Mucosa of stomach (tissue), 1 donor: ENCODE results near the gene ZNF560.
"Not testable (repeated sequence)": the region's sequence is repeated elsewhere in the genome, so short reads cannot be mapped to it uniquely, and the experiment has no call there.

ENCODE experiments used
- H3K27me3 ChIP-seq: one replicate; pipeline ENCODE4 v1.7.0; 2013; ENCODE audit warnings: mild to moderate bottlenecking, low read length; ENCODE audit not compliant: control insufficient read depth, insufficient read depth
- H3K36me3 ChIP-seq: one replicate; pipeline ENCODE4 v1.7.0; 2013; ENCODE audit warnings: low read length; ENCODE audit not compliant: control insufficient read depth, insufficient read depth
- H3K4me1 ChIP-seq: one replicate; pipeline ENCODE4 v1.7.0; 2013; ENCODE audit warnings: mild to moderate bottlenecking, low read length; ENCODE audit not compliant: control insufficient read depth, insufficient read depth
- H3K4me3 ChIP-seq: one replicate; pipeline ENCODE4 v1.7.0; 2013; ENCODE audit warnings: low read length
- H3K9ac ChIP-seq: one replicate; pipeline ENCODE4 v1.7.0; 2013; ENCODE audit warnings: mild to moderate bottlenecking, low read length, moderate library complexity
- H3K9me3 ChIP-seq: one replicate; pipeline ENCODE4 v1.7.0; 2013; ENCODE audit warnings: mild to moderate bottlenecking, low read length, moderate library complexity; ENCODE audit not compliant: control insufficient read depth
- donor health status: Pancreatic carcinoma.

The ZNF560 gene

GRCh38 chr19:9498183-9498902 lies at the start of gene ZNF560:
TSS of gene ZNF560 (minus strand) at chr19:9498616. CDS start at chr19:9475313, 23,303 bp downstream.
- Histone ChIP-seq H3K9me3 (no peaks in the 10 kb centered on the region), H3K4me3 (no peak within 1 kb of the TSS), H3K36me3 (no peaks in the 10 kb centered on the region), H3K27me3 (no peaks in the 10 kb centered on the region), H3K9ac (no peak within 1 kb of the TSS), H3K4me1 (no peaks in the 10 kb centered on the region)

DNA sequence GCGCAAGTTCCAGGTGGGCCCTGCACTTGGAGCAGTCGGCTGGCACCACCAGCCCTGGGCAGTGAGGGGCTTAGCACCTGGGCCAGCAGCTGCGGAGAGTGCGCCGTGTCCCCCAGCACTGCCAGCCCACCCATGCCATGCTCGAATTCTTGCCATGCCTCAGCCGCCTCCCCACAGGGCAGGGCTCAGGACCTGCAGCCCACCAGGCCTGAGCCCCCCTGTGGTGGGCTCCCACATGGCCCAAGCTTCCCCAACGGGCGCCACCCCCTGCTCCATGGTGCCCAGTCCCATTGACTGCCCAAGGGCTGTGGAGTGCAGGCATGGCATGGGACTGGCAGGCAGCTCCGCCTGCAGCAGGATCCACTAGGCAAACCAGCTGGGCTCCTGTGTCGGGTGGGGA lies 49.5 kb upstream of the ZNF560 start:
- Histone ChIP-seq H3K36me3 (no peaks in the 10 kb centered on the region), H3K9ac (no peak overlapping the region), H3K9me3 (no peaks in the 10 kb centered on the region), H3K4me1 (no peaks in the 10 kb centered on the region), H3K27me3 (no peaks in the 10 kb centered on the region), H3K4me3 (no peak overlapping the region)

DNA sequence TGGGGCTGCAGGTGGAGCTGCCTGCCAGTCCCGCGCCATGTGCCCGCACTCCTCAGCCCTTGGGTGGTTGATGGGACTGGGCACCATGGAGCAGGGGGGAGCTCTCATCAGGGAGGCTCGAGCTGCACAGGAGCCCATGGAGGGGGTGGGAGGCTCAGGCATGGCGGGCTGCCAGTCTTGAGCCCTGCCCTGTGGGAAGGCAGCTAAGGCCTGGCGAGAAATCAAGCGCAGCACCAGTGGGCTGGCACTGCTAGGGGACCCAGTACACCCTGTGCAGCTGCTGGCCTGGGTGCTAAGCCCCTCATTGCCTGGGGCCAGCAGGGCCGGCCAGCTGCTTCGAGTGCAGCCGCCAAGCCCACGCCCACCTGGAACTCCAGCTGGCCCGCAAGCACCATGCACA lies 42.9 kb upstream of the ZNF560 start:
- H3K4me3 ChIP-seq, H3K9me3 ChIP-seq, H3K4me1 ChIP-seq, H3K36me3 ChIP-seq, H3K27me3 ChIP-seq, H3K9ac ChIP-seq: not testable (repeated sequence)

DNA sequence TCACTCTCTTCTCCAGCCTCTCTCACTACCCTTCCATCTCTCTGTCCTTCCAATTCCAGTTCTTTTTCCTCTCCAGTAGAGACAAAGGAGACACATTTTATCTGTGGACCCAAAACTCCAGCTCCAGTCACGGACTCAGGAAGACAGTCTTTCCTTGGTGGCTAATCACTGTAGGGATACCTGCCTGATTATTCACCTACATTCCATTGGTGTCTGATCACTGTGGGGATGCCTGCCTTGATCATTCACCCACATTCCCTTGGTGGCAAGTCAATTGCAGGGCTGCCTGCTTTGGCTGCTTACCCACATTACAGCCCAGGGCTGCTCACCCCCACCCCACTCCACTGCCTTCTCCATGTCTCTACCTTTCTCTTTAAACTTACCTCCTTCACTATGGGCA lies 41.5 kb upstream of the ZNF560 start:
- not testable (repeated sequence) for H3K27me3 ChIP-seq, H3K36me3 ChIP-seq, H3K4me3 ChIP-seq, H3K4me1 ChIP-seq, H3K9ac ChIP-seq, H3K9me3 ChIP-seq

DNA sequence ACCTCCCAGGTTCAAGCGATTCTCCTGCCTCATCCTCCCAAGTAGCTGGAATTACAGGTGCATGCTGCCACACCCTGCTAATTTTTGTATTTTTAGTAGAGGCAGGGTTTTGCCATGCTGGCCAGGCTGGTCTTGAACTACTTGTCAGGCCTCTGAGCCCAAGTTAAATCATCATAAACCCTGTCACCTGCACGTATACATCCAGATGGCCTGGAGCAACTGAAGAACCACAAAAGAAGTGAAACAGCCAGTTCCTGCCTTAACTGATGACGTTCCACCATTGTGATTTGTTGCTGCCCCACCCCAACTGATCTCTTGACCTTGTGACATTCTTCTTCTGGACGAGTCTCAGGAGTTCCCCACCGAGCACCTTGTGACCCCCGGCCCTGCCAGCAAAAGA lies 40.8 kb upstream of the ZNF560 start:
- H3K9ac ChIP-seq, H3K4me3 ChIP-seq, H3K9me3 ChIP-seq, H3K27me3 ChIP-seq, H3K4me1 ChIP-seq: not testable (repeated sequence)
- H3K36me3 ChIP-seq, result peaks cover 13% of the 10 kb centered on the region

GRCh38 chr19:9538183-9539058 lies 40.0 kb upstream of the ZNF560 start, which contains the start of gene ZNF426:
TSS of gene ZNF426 (minus strand) at chr19:9538645. CDS start at chr19:9536232, 2,413 bp downstream.
- Histone ChIP-seq H3K4me3 (peak within 1 kb of the TSS; percentile 87), H3K4me1 (no peaks in the 10 kb centered on the region), H3K27me3 (no peaks in the 10 kb centered on the region), H3K9ac (peak within 1 kb of the TSS; percentile 88), H3K9me3 (no peaks in the 10 kb centered on the region), H3K36me3 (peaks cover 18% of the 10 kb centered on the region)

DNA sequence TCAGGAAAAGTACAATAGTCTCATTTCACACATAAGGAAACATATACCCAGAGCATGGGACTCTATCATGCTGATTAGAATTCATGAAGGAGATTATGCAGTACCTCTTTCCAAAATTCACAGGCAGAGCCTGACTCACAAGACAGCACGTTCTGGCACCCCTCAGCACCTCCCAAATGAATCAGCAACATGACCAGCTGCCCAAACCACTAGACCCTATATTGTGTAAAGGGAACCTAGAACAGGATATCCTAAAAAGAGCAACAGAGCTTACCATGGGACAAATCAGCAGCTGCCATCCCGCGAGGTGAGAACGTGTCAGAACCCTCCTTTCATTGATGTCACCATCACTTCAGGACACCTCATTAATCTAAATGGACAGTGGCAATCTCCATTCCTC lies 37.5 kb upstream of the ZNF560 start:
- Histone ChIP-seq H3K9ac (no peak overlapping the region), H3K36me3 (peaks cover 23% of the 10 kb centered on the region), H3K4me3 (no peak overlapping the region), H3K9me3 (peaks cover 10% of the 10 kb centered on the region), H3K27me3 (no peaks in the 10 kb centered on the region), H3K4me1 (no peaks in the 10 kb centered on the region)

DNA sequence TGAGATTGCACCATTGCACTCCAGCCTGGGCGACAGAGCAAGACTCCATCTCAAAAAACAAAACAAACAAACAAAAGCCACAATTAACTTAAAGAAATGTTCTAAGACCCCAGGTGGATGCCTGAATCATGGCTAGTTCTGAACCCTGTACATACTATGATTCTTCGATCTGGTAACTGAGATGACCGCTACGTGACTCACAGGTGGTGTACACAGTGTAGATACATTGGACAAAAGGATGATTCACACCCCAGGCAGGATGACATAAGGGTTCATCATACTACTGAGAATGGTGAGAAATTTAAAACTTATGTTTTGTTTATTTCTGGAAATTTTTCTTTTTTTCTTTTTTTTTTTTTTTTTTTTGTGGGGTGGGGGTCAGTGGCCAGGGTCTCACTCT lies 33.5 kb upstream of the ZNF560 start:
- no peak overlapping the region for H3K4me3 ChIP-seq
- no peaks in the 10 kb centered on the region for H3K27me3 ChIP-seq
- peaks cover 43% of the 10 kb centered on the region for H3K9me3 ChIP-seq
- H3K9ac ChIP-seq, result no peak overlapping the region
- peaks cover 40% of the 10 kb centered on the region for H3K36me3 ChIP-seq
- H3K4me1 ChIP-seq, result no peaks in the 10 kb centered on the region

DNA sequence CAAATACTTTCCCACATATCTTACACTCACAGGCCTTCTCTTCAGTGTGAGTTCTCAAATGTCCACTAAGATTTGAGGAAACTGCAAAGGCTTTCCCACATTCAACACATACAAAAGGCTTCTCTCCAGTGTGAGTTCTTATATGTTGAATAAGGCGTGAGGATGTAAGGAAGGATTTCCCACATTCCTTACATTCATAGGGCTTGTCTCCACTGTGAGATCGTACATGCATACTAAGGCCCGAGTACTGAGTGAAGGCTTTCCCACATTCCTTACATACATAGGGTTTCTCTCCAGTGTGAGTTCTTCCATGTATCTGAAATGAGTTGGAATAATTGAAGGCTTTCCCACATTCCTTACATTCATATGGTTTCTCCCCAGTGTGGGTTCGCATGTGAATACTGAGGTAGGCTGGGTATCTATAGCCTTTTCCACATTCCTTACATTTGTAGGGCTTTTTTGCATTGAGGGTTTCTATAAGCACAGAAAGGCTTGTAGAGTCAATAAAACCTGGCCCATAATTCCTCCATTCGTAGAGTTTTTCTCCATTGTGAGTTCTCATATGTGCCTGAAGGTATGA lies 30.4 kb upstream of the ZNF560 start:
- no peak overlapping the region for H3K4me3 ChIP-seq
- H3K36me3 ChIP-seq, result peaks cover 27% of the 10 kb centered on the region
- H3K4me1 ChIP-seq, result no peaks in the 10 kb centered on the region
- no peak overlapping the region for H3K9ac ChIP-seq
- peaks cover 49% of the 10 kb centered on the region for H3K9me3 ChIP-seq
- no peaks in the 10 kb centered on the region for H3K27me3 ChIP-seq

GRCh38 chr19:9523885-9524474 lies 25.6 kb upstream of the ZNF560 start:
- peaks cover 7% of the 10 kb centered on the region for H3K36me3 ChIP-seq
- peaks cover 27% of the 10 kb centered on the region for H3K9me3 ChIP-seq
- no peaks in the 10 kb centered on the region for H3K27me3 ChIP-seq

GRCh38 chr19:9507285-9507684 lies 8.9 kb upstream of the ZNF560 start:
- Histone ChIP-seq H3K4me3 (no peak overlapping the region), H3K4me1 (no peaks in the 10 kb centered on the region), H3K27me3 (no peaks in the 10 kb centered on the region), H3K9ac (no peak overlapping the region), H3K36me3 (no peaks in the 10 kb centered on the region), H3K9me3 (no peaks in the 10 kb centered on the region)

More at GRCh38 chr19:9523885-9524474, 25.6 kb upstream of the ZNF560 start:
- no peaks in the 10 kb centered on the region for H3K4me1 ChIP-seq
- no peak overlapping the region for H3K4me3 ChIP-seq
- no peak overlapping the region for H3K9ac ChIP-seq

DNA sequence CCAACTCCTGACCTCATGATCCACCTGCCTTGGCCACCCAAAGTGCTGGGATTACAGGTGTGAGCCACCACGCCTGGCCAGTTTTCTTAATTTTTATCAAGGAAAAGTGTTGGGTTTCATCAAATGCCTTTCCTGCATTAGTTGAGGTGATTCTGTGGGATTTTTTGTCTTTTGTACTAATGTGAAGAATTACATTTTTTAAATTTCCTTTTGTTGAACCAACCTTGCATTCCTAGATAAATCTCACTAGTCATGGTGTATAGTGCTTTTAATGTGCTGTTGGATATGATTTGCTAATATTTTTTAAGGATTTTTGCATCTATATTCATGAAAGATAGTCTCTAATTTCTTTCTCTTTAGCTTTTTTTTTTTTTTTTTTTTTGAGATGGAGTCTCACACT lies 2.4 kb upstream of the ZNF560 start:
- H3K9ac ChIP-seq, result no peak overlapping the region
- no peaks in the 10 kb centered on the region for H3K9me3 ChIP-seq
- H3K4me1 ChIP-seq, result no peaks in the 10 kb centered on the region
- H3K27me3 ChIP-seq, result no peaks in the 10 kb centered on the region
- H3K4me3 ChIP-seq, result no peak overlapping the region
- H3K36me3 ChIP-seq, result no peaks in the 10 kb centered on the region
